Measurements from ENCODE around the gene DACH1. TPM values are rescaled to one million over a fixed set of nuclear protein-coding genes. Genes with fewer than 3 reads are reported as not detected.

The DACH1 gene
- total RNA-seq, 4 donors from 2014 or later: 1.5 to 55.1 (median 4.7) TPM

DNA sequence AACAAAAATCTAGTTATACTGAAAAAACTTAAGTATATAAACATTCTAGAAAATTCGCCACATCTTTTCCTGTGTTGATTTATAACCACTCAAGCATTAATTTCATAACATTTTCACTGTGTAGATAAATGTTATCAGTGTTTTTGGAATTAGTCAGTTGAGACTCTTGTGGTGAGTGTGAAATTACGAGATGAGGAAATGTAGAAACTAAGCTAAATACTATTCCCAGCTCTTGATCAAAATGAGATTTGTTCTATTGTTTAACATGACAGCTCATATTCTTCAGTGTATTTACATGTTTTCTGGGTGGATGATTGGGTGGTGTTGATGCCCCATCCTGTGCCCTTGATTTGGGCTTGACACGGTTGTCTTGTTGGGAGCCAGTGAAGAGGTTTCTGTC lies 406.8 kb downstream of the DACH1 start:
- H3K4me3 ChIP-seq: no peak overlapping the region
- TF ChIP-seq POLR2A (IDR thresholded peaks at IDR 0.05): no peak
- TF ChIP-seq, protein P1, sequence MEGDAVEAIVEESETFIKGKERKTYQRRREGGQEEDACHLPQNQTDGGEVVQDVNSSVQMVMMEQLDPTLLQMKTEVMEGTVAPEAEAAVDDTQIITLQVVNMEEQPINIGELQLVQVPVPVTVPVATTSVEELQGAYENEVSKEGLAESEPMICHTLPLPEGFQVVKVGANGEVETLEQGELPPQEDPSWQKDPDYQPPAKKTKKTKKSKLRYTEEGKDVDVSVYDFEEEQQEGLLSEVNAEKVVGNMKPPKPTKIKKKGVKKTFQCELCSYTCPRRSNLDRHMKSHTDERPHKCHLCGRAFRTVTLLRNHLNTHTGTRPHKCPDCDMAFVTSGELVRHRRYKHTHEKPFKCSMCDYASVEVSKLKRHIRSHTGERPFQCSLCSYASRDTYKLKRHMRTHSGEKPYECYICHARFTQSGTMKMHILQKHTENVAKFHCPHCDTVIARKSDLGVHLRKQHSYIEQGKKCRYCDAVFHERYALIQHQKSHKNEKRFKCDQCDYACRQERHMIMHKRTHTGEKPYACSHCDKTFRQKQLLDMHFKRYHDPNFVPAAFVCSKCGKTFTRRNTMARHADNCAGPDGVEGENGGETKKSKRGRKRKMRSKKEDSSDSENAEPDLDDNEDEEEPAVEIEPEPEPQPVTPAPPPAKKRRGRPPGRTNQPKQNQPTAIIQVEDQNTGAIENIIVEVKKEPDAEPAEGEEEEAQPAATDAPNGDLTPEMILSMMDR (IDR thresholded peaks at IDR 0.05): no peak
- no peaks in the 10 kb centered on the region for H3K4me1 ChIP-seq
- no peaks in the 10 kb centered on the region for H3K36me3 ChIP-seq
- H3K27ac ChIP-seq: no peak overlapping the region
- intact Hi-C loops (cut with DNase I; ENCODE audit: low total_unique reads): no loop called here
- H3K9me3 ChIP-seq: no peaks in the 10 kb centered on the region
- no peaks in the 10 kb centered on the region for H3K27me3 ChIP-seq
- DNase-seq: no peak

DNA sequence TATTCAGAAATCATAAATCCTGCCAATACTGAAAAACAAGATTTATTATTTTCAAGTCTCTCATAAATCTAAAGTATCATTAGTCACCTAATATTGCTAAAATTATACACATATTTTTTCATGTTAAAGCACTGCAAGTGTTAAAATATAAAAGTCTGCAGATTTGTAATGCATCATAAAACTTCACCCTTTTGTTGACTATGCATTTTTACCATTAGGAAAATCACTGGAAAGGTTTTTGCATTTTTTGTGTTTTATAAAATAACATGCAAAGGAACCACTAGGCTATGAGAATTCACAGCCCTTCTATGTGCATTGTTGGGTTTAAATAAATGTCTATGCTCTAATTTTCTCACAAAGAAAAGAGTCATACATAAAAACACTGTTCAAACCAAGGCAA lies 407.3 kb downstream of the DACH1 start:
- no peaks in the 10 kb centered on the region for H3K9me3 ChIP-seq
- H3K27ac ChIP-seq: no peak overlapping the region
- TF ChIP-seq, protein P1 (IDR thresholded peaks at IDR 0.05): no peak
- no peak for TF ChIP-seq POLR2A (IDR thresholded peaks at IDR 0.05)
- no peaks in the 10 kb centered on the region for H3K27me3 ChIP-seq
- H3K4me1 ChIP-seq: no peaks in the 10 kb centered on the region
- no peaks in the 10 kb centered on the region for H3K36me3 ChIP-seq
- no peak for DNase-seq
- no peak overlapping the region for H3K4me3 ChIP-seq
- intact Hi-C loops (cut with DNase I; ENCODE audit: low total_unique reads): no loop called here

DNA sequence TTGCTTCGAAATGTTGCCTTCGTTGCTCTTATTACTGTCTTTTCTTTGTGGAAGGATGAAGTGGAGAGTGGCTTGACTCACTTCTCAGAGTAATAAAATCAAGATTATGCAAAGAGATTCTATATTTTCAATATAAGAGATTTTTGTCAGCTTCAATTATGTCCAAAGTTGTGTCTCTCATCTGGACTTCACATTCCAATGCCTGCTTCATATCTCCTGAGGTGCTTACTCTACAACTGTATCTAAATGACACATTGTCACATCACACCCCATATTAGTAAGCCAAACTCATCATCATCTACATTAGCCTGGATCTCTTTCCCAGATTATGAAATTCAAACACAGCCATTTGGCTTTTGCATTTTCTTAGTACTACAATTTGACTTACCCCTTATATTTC lies 409.4 kb downstream of the DACH1 start:
- no peaks in the 10 kb centered on the region for H3K27me3 ChIP-seq
- DNase-seq: no peak
- no peak overlapping the region for H3K4me3 ChIP-seq
- no peaks in the 10 kb centered on the region for H3K36me3 ChIP-seq
- intact Hi-C loops (cut with DNase I; ENCODE audit: low total_unique reads): no loop called here
- no peaks in the 10 kb centered on the region for H3K4me1 ChIP-seq
- TF ChIP-seq POLR2A (IDR thresholded peaks at IDR 0.05): no peak
- TF ChIP-seq, protein P1 (IDR thresholded peaks at IDR 0.05): no peak
- no peaks in the 10 kb centered on the region for H3K9me3 ChIP-seq
- no peak overlapping the region for H3K27ac ChIP-seq

DNA sequence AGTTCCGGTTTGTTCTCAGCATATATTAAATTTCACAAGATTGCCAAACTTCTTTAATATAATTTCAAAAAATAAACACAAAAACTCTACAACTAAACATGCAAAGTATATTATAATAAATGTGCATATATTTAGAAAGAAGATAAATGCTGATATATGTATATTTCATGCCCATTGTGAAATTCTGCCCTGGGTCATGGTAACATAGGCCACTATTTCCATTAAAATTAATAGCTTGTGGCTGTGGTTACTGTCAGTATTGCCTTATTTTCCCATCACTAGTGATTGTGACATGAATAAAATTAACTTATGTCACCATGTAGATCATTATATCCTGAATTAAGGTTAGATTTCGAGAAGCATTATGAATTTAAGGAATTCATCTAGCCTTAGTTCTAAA lies 410.9 kb downstream of the DACH1 start:
- intact Hi-C loops (cut with DNase I; ENCODE audit: low total_unique reads): no loop called here
- Histone ChIP-seq H3K4me1 (no peaks in the 10 kb centered on the region), H3K9me3 (no peaks in the 10 kb centered on the region), H3K4me3 (no peak overlapping the region), H3K36me3 (no peaks in the 10 kb centered on the region), H3K27me3 (no peaks in the 10 kb centered on the region), H3K27ac (no peak overlapping the region)
- TF ChIP-seq, protein P1 (IDR thresholded peaks at IDR 0.05): no peak
- TF ChIP-seq POLR2A (IDR thresholded peaks at IDR 0.05): no peak
- DNase-seq: no peak

DNA sequence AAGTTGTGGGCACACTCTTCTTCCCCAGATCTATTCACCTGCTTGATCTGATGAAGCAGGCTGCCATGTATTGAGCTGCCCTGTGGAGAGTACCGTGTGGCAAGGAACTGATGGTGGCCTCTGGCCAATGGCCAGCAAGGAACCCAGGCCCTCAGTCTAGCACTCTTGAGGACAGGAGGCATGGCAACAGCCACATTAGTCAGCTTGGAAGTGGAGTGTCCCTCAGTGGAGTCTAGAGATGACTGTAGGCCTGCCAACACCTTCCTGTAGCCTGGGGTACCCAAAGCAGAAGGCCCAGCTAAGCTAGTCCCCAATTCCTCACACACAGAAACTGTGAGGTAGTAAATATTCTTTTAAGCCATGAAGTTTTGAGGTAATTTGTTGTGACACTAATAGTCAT lies 412.5 kb downstream of the DACH1 start:
- no peak overlapping the region for H3K4me3 ChIP-seq
- no peaks in the 10 kb centered on the region for H3K27me3 ChIP-seq
- intact Hi-C loops (cut with DNase I; ENCODE audit: low total_unique reads): no loop called here
- H3K4me1 ChIP-seq: no peaks in the 10 kb centered on the region
- H3K27ac ChIP-seq: no peak overlapping the region
- H3K36me3 ChIP-seq: no peaks in the 10 kb centered on the region
- TF ChIP-seq, protein P1 (IDR thresholded peaks at IDR 0.05): no peak
- no peak for TF ChIP-seq POLR2A (IDR thresholded peaks at IDR 0.05)
- no peak for DNase-seq
- no peaks in the 10 kb centered on the region for H3K9me3 ChIP-seq

All from uterus (tissue), 4 donors.